Spleen (tissue), 11 donors: ENCODE results near the gene CTNNB1. TPM values are rescaled to one million over a fixed set of nuclear protein-coding genes. Genes with fewer than 3 reads are reported as not detected.

ENCODE experiments used
- DNase-seq: peaks from one replicate; pipeline ENCODE4 v3.0.0-alpha.2; 2020
- H3K27ac ChIP-seq, 8 donors: fragments of 200-600 bp; sonication (generic) in 7 of 8; 1 replicate in 4 of 8; 2 replicates in 4 of 8; pipeline versions ENCODE4 v1.5.0 to v1.8.0; 2016 to 2021; ENCODE audit warnings: inconsistent platforms in 4 of 8, mild to moderate bottlenecking in 4 of 8, moderate library complexity in 1 of 8
- H3K27me3 ChIP-seq, 7 donors: fragments of 200-600 bp; sonication (generic) in 6 of 7; replicated peaks in 1 of 7; 1 replicate in 4 of 7; 2 replicates in 3 of 7; pipeline versions ENCODE4 v1.5.0 to v1.8.0; 2016 to 2021; ENCODE audit warnings: inconsistent platforms in 3 of 7, mild to moderate bottlenecking in 1 of 7
- H3K36me3 ChIP-seq, 6 donors: fragments of 200-600 bp; sonication (generic) in 5 of 6; 1 replicate in 4 of 6; 2 replicates in 2 of 6; pipeline versions ENCODE4 v1.5.0 to v1.8.0; 2016 to 2021; ENCODE audit warnings: inconsistent platforms in 2 of 6
- H3K4me1 ChIP-seq, 6 donors: fragments of 200-600 bp; sonication (generic) in 5 of 6; 1 replicate in 3 of 6; 2 replicates in 3 of 6; pipeline versions ENCODE4 v1.5.0 to v1.8.0; 2016 to 2021; ENCODE audit warnings: inconsistent platforms in 3 of 6
- H3K4me3 ChIP-seq, 8 donors: fragments of 200-600 bp; sonication (generic) in 7 of 8; 1 replicate in 4 of 8; 2 replicates in 4 of 8; pipeline versions ENCODE4 v1.5.0 to v1.8.0; 2016 to 2021; ENCODE audit warnings: inconsistent platforms in 4 of 8, mild to moderate bottlenecking in 4 of 8, moderate library complexity in 2 of 8
- H3K9me3 ChIP-seq, 8 donors: fragments of 200-600 bp; sonication (generic) in 7 of 8; 1 replicate in 4 of 8; 2 replicates in 4 of 8; pipeline versions ENCODE4 v1.5.0 to v1.8.0; 2016 to 2021; ENCODE audit warnings: inconsistent platforms in 4 of 8
- POLR2A ChIP-seq, 3 donors: fragments of 450-650 bp; IDR thresholded peaks; one replicate each; pipeline ENCODE4 v1.5.1; 2017; ENCODE audit warnings: antibody characterized with exemption in 3 of 3, mild to moderate bottlenecking in 1 of 3
- POLR2AphosphoS5 ChIP-seq, 3 donors: sonication (generic); formaldehyde crosslinking; IDR thresholded peaks; one replicate each; pipeline ENCODE4 v1.5.1; 2017; ENCODE audit warnings: antibody characterized with exemption in 3 of 3
- WGBS, 5 donors: extraction: QIAGEN DNeasy Blood & Tissue Kit in 3 of 5; methylation state at CpG; one replicate each; pipeline versions ENCODE4 v1.1.5 to v1.1.7; 2013 to 2018; 5-methylcytosine and 5-hydroxymethylcytosine counted together
- intact Hi-C: fragments of 100-400 bp; cut with DNase I; formaldehyde crosslinking; loops from one replicate; pipeline ENCODE4 v1.15.0; 2023; ENCODE audit warnings: low total_unique reads
- polyA plus RNA-seq, 3 donors: library from polyadenylated mRNA; stranded (reverse); fragments of 200-250 nt; gene quantifications; one replicate each; pipeline ENCODE4 v1.2.1, GENCODE V29; 2013
- total RNA-seq, 7 donors: library from RNA; depleted of rRNA in 3 of 7; stranded (reverse); fragments of >200 nt in 3 of 7; fragmentation: NEBNext Ultra II Directional in 4 of 7; extraction: Animal tissue kit (Norgen Biotek cat#: 25700) in 4 of 7; gene quantifications; one replicate each; pipeline versions ENCODE4 v1.1.0 to v1.2.1, GENCODE V29; 2016 to 2021
- TF ChIP-seq, protein P1 (sequence below), 11 experiments: fragments of 200-600 bp in 7 of 11; fragments of 450-650 bp in 4 of 11; sonication (generic) in 4 of 11; IDR thresholded peaks in 8 of 11; conservative IDR thresholded peaks in 3 of 11; 1 replicate in 7 of 11; 2 replicates in 4 of 11; pipeline versions ENCODE4 v1.4.0 to v1.8.0; 2016 to 2021; ENCODE audit warnings: antibody characterized with exemption in 11 of 11, inconsistent platforms in 4 of 11, mild to moderate bottlenecking in 1 of 11
- donor health status: healthy with polysubstance abuse.
- donor health status: DM: no; HTN: no; CAD: no; lungs with moderate emphysema.
- donor health status: DM: no; HTN: no; CAD: no.
- donor health status: Bipolar disorder and iron deficiency.
- donor health status: healthy.
- donor health status: DM: no; HTN: no; CAD: no.
- donor health status: DM: yes; HTN: yes; CAD: no.

The CTNNB1 gene
- total and polyA plus RNA-seq, 10 donors: 48.6 to 347 (median 257) TPM

- WGBS, 5 donors: 36 to 51% (median 40%) methylated on average over 5 of the region's 5 CpGs
- no peak for DNase-seq
- intact Hi-C loops: loop anchor here (10.0 kb wide), 1 partner anchor 617 kb away; no protein-coding TSS in a partner anchor
- no peak for TF ChIP-seq POLR2AphosphoS5 (IDR thresholded peaks at IDR 0.05)
- TF ChIP-seq, protein P1, sequence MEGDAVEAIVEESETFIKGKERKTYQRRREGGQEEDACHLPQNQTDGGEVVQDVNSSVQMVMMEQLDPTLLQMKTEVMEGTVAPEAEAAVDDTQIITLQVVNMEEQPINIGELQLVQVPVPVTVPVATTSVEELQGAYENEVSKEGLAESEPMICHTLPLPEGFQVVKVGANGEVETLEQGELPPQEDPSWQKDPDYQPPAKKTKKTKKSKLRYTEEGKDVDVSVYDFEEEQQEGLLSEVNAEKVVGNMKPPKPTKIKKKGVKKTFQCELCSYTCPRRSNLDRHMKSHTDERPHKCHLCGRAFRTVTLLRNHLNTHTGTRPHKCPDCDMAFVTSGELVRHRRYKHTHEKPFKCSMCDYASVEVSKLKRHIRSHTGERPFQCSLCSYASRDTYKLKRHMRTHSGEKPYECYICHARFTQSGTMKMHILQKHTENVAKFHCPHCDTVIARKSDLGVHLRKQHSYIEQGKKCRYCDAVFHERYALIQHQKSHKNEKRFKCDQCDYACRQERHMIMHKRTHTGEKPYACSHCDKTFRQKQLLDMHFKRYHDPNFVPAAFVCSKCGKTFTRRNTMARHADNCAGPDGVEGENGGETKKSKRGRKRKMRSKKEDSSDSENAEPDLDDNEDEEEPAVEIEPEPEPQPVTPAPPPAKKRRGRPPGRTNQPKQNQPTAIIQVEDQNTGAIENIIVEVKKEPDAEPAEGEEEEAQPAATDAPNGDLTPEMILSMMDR (IDR thresholded peaks at IDR 0.05 in 8 of 11, conservative IDR thresholded peaks at IDR 0.05 in 3 of 11): no peak
- TF ChIP-seq POLR2A (IDR thresholded peaks at IDR 0.05): no peak
- Histone ChIP-seq H3K27me3 (no peaks in the 10 kb centered on the region), H3K4me1 (peaks cover 49 to 82% (median 75%) of the 10 kb centered on the region in 6 donors), H3K4me3 (peak overlapping the region in 7 of 8 donors; percentile 8 to 90 (median 81)), H3K9me3 (no peaks in the 10 kb centered on the region), H3K36me3 (no peaks in the 10 kb centered on the region), H3K27ac (peak overlapping the region in 4 of 8 donors; percentile 4 to 97 (median 34))
Observed at GRCh38 chr3:41202075-41202833, 2.9 kb downstream of the CTNNB1 start.

DNA sequence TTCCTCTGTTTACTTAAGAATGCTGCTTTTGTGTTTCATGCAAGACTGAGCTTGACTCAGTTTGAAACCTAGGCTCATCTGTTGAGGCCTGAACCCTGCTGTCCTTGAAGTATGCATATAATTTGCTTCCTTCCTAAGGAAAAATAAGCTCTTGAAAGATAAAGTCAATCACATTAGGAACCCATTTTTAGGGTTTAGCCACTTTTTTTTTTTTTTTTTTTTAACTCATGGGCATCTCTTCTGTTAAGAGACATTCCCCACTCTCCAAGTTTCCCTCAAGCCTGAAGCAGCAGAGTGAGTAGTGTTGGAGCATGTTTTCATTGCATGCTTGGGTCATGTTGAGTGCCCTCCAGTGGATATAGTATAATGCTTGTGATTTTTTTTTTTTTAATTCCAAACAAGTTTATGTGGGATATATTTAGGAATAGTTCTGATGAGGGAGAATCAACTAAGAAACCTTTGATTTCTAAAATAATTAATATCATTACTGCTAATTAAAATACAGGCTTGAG, 3.6 kb downstream of the CTNNB1 start:
- peak overlapping the region in 3 of 8 donors; percentile 81 to 89 (median 81) for H3K4me3 ChIP-seq
- no peaks in the 10 kb centered on the region for H3K36me3 ChIP-seq
- intact Hi-C loops: loop anchor here (10.0 kb wide), 1 partner anchor 618 kb away; no protein-coding TSS in a partner anchor
- H3K27me3 ChIP-seq: no peaks in the 10 kb centered on the region
- H3K27ac ChIP-seq: peak overlapping the region in 3 of 8 donors; percentile 4 to 36 (median 33)
- no peaks in the 10 kb centered on the region for H3K9me3 ChIP-seq
- TF ChIP-seq POLR2AphosphoS5 (IDR thresholded peaks at IDR 0.05) (no peak), POLR2A (IDR thresholded peaks at IDR 0.05) (no peak)
- TF ChIP-seq, protein P1 (IDR thresholded peaks at IDR 0.05 in 8 of 11, conservative IDR thresholded peaks at IDR 0.05 in 3 of 11): no peak
- DNase-seq: no peak
- peaks cover 54 to 86% (median 81%) of the 10 kb centered on the region in 6 donors for H3K4me1 ChIP-seq

DNA sequence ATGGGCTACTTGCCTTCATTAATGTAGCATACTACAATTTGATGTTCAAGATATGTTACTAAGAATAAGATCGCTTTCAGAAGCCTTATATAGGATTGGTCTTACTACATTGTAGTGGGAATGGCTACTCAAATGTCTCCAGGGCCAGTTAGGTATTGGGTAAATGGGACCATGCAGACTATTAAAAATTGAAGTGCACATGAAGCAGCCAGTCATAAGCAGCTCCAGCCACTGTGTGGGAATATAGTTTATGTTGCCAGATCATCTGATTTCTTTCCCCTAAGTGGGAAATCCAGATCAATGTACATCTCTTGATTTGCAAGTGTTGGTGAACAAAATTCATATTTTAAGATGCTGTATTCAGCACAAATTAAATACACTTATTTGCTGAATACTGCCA, 5.1 kb downstream of the CTNNB1 start:
- intact Hi-C loops: loop anchor here (10.0 kb wide), 1 partner anchor 620 kb away; no protein-coding TSS in a partner anchor
- Histone ChIP-seq H3K36me3 (no peaks in the 10 kb centered on the region), H3K27me3 (no peaks in the 10 kb centered on the region), H3K9me3 (no peaks in the 10 kb centered on the region), H3K4me3 (peak overlapping the region in 1 of 8 donors; percentile 5), H3K27ac (no peak overlapping the region), H3K4me1 (peaks cover 56 to 93% (median 87%) of the 10 kb centered on the region in 6 donors)
- DNase-seq: no peak
- WGBS, 5 donors: 80 to 96% (median 92%) methylated on average over 1 of the region's 1 CpG
- no peak for TF ChIP-seq POLR2A (IDR thresholded peaks at IDR 0.05)
- TF ChIP-seq, protein P1 (IDR thresholded peaks at IDR 0.05 in 8 of 11, conservative IDR thresholded peaks at IDR 0.05 in 3 of 11): no peak
- TF ChIP-seq POLR2AphosphoS5 (IDR thresholded peaks at IDR 0.05): no peak

GRCh38 chr3:41205591-41205990, 6.3 kb downstream of the CTNNB1 start:
- intact Hi-C loops: loop anchor here (10.0 kb wide), 1 partner anchor 621 kb away; no protein-coding TSS in a partner anchor
- 86 to 89% (median 88%) methylated on average over 9 of the region's 9 CpGs for WGBS, 5 donors
- no peaks in the 10 kb centered on the region for H3K27me3 ChIP-seq
- TF ChIP-seq POLR2A (IDR thresholded peaks at IDR 0.05) (no peak), POLR2AphosphoS5 (IDR thresholded peaks at IDR 0.05) (no peak)
- TF ChIP-seq, protein P1 (IDR thresholded peaks at IDR 0.05 in 8 of 11, conservative IDR thresholded peaks at IDR 0.05 in 3 of 11): no peak
- H3K4me1 ChIP-seq: peaks cover 56 to 100% (median 96%) of the 10 kb centered on the region in 6 donors
- H3K9me3 ChIP-seq: no peaks in the 10 kb centered on the region
- DNase-seq: no peak
- no peak overlapping the region for H3K27ac ChIP-seq
- peak overlapping the region in 1 of 8 donors; percentile 17 for H3K4me3 ChIP-seq
- H3K36me3 ChIP-seq: peaks cover 0 to 6% (median 0%) of the 10 kb centered on the region in 6 donors
